Astrocyte of the cerebellum (primary cell): Measurements from ENCODE around the gene UCKL1.

Experiments used
- DNase-seq: peaks from one replicate; pipeline ENCODE4 v3.0.0-alpha.2; 2011; ENCODE audit warnings: low read depth
- H3K4me3 ChIP-seq: 2 replicates; pipeline ENCODE4 v1.5.1; 2011; ENCODE audit warnings: mild to moderate bottlenecking, low read depth, low read length, moderate library complexity
- CTCF ChIP-seq: IDR thresholded peaks from 2 replicates; pipeline ENCODE4 v1.5.1; 2012; ENCODE audit warnings: low read length, low read depth, moderate library complexity, mild to moderate bottlenecking; ENCODE audit errors: missing control alignments
- in situ Hi-C: cut with HindIII; loops from 2 replicates; pipeline ENCODE4 v1.10.0; 2017; ENCODE audit warnings: low sequenced_read_pairs

UCKL1 gene

GRCh38 chr20:63980806-63981728 lies 24.9 kb upstream of the UCKL1 start, which contains the start of gene PRPF6:
PRPF6 (plus strand) TSS chr20:63981132; CDS start chr20:63981246, 114 bp downstream.
- peak; percentile 77 for DNase-seq
- in situ Hi-C loops = no loop called here
- H3K4me3 ChIP-seq = peak within 1 kb of the TSS; percentile 88
- peak; percentile 91 for TF ChIP-seq CTCF

GRCh38 chr20:63980317-63980805 lies 24.1 kb upstream of the UCKL1 start:
- no peak for DNase-seq
- in situ Hi-C loops = no loop called here
- peak overlapping the region; percentile 88 for H3K4me3 ChIP-seq
- no peak for TF ChIP-seq CTCF

- H3K4me3 ChIP-seq = peak within 1 kb of the TSS; percentile 88
- TF ChIP-seq CTCF = no peak
- in situ Hi-C loops = no loop called here
- no peak for DNase-seq
Observed at GRCh38 chr20:63979557-63980316, 23.5 kb upstream of the UCKL1 start, which contains the start of gene SAMD10. SAMD10 (minus strand) TSS chr20:63979642; CDS start chr20:63979467, 175 bp downstream.

- no peak for DNase-seq
- no peak for TF ChIP-seq CTCF
- in situ Hi-C loops = no loop called here
- peak overlapping the region; percentile 88 for H3K4me3 ChIP-seq
Observed at GRCh38 chr20:63979229-63979556, 23.0 kb upstream of the UCKL1 start.

GRCh38 chr20:63978319-63979228 lies 22.4 kb upstream of the UCKL1 start:
- in situ Hi-C loops = no loop called here
- no peak for TF ChIP-seq CTCF
- DNase-seq = no peak
- H3K4me3 ChIP-seq = peak overlapping the region; percentile 88
